Measurements from ENCODE around the gene PDE10A.

PDE10A gene

DNA sequence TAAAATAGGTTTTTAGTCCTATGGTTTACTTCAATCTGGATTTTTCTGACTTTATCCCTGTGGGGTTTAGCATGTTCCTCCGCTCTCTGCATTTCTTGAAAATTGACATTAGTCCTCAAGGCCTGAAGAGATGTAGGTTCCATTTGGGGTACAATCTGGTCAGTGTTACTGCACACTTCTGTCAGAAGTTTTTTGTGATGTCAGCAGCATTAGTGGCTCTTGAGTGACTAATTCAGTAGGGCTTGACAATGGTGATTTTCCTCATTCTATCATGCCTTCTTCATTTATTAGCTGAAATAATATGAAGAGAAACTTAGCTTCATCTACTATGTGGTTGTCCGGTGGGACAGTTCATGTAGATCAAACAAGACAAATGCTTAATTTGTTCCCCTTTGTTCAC, 114.6 kb downstream of the PDE10A start:
- no peak overlapping the region for H3K4me3 ChIP-seq (replicated peaks; ENCODE audit: insufficient read depth, low read length)
- no peak for DNase-seq (ENCODE audit: low read depth in 1 of 2, low spot score in 1 of 2)

DNA sequence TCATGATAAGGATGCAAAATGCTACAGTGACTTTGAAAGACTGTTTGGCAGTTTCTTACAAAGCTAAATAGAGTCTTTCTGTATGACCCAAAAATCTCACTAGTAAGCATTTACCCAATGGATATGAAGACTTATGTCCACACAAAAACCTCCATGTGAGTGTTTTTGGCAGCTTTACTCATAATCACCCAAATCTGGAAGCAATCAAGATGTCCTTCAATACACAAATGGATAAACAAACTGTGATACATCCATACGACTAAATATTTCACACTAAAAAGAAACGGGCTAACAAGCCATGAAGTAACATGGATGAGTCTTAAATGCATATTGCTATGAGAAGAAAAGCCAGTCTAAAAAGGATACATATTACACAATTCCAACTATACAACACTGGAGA, 117.2 kb downstream of the PDE10A start:
- no peak for DNase-seq (ENCODE audit: low read depth in 1 of 2, low spot score in 1 of 2)
- Histone ChIP-seq H3K27me3 (ENCODE audit: insufficient read depth, poor library complexity, severe bottlenecking) (no peaks in the 10 kb centered on the region), H3K27ac (replicated peaks) (no peak overlapping the region), H3K4me3 (replicated peaks; ENCODE audit: insufficient read depth, low read length) (no peak overlapping the region)
- TF ChIP-seq GABPA (IDR thresholded peaks at IDR 0.05; ENCODE audit: low read depth) (no peak), POLR2AphosphoS5 (IDR thresholded peaks at IDR 0.05; ENCODE audit: low read depth) (no peak), SPI1 (IDR thresholded peaks at IDR 0.05; ENCODE audit: borderline replicate concordance, low read depth) (no peak)
- TF ChIP-seq, protein P1, sequence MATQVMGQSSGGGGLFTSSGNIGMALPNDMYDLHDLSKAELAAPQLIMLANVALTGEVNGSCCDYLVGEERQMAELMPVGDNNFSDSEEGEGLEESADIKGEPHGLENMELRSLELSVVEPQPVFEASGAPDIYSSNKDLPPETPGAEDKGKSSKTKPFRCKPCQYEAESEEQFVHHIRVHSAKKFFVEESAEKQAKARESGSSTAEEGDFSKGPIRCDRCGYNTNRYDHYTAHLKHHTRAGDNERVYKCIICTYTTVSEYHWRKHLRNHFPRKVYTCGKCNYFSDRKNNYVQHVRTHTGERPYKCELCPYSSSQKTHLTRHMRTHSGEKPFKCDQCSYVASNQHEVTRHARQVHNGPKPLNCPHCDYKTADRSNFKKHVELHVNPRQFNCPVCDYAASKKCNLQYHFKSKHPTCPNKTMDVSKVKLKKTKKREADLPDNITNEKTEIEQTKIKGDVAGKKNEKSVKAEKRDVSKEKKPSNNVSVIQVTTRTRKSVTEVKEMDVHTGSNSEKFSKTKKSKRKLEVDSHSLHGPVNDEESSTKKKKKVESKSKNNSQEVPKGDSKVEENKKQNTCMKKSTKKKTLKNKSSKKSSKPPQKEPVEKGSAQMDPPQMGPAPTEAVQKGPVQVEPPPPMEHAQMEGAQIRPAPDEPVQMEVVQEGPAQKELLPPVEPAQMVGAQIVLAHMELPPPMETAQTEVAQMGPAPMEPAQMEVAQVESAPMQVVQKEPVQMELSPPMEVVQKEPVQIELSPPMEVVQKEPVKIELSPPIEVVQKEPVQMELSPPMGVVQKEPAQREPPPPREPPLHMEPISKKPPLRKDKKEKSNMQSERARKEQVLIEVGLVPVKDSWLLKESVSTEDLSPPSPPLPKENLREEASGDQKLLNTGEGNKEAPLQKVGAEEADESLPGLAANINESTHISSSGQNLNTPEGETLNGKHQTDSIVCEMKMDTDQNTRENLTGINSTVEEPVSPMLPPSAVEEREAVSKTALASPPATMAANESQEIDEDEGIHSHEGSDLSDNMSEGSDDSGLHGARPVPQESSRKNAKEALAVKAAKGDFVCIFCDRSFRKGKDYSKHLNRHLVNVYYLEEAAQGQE (IDR thresholded peaks at IDR 0.05; ENCODE audit: insufficient replicate concordance, low read depth): no peak
- TF ChIP-seq, protein P2, sequence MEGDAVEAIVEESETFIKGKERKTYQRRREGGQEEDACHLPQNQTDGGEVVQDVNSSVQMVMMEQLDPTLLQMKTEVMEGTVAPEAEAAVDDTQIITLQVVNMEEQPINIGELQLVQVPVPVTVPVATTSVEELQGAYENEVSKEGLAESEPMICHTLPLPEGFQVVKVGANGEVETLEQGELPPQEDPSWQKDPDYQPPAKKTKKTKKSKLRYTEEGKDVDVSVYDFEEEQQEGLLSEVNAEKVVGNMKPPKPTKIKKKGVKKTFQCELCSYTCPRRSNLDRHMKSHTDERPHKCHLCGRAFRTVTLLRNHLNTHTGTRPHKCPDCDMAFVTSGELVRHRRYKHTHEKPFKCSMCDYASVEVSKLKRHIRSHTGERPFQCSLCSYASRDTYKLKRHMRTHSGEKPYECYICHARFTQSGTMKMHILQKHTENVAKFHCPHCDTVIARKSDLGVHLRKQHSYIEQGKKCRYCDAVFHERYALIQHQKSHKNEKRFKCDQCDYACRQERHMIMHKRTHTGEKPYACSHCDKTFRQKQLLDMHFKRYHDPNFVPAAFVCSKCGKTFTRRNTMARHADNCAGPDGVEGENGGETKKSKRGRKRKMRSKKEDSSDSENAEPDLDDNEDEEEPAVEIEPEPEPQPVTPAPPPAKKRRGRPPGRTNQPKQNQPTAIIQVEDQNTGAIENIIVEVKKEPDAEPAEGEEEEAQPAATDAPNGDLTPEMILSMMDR (IDR thresholded peaks at IDR 0.05; ENCODE audit: insufficient read depth, low read length): no peak

More for the DNA sequence above, 114.6 kb downstream of the PDE10A start:
- Histone ChIP-seq H3K27me3 (ENCODE audit: insufficient read depth, poor library complexity, severe bottlenecking) (no peaks in the 10 kb centered on the region), H3K27ac (replicated peaks) (no peak overlapping the region)
- TF ChIP-seq GABPA (IDR thresholded peaks at IDR 0.05; ENCODE audit: low read depth) (no peak), SPI1 (IDR thresholded peaks at IDR 0.05; ENCODE audit: borderline replicate concordance, low read depth) (no peak), POLR2AphosphoS5 (IDR thresholded peaks at IDR 0.05; ENCODE audit: low read depth) (no peak)
- TF ChIP-seq, protein P1 (IDR thresholded peaks at IDR 0.05; ENCODE audit: insufficient replicate concordance, low read depth): no peak
- TF ChIP-seq, protein P2 (IDR thresholded peaks at IDR 0.05; ENCODE audit: insufficient read depth, low read length): no peak

GRCh38 chr6:165543781-165544180, 119.3 kb downstream of the PDE10A start:
- no peak overlapping the region for H3K27ac ChIP-seq (replicated peaks)
- DNase-seq (ENCODE audit: low read depth in 1 of 2, low spot score in 1 of 2): no peak
- TF ChIP-seq, protein P2 (IDR thresholded peaks at IDR 0.05; ENCODE audit: insufficient read depth, low read length): no peak
- TF ChIP-seq POLR2AphosphoS5 (IDR thresholded peaks at IDR 0.05; ENCODE audit: low read depth) (no peak), SPI1 (IDR thresholded peaks at IDR 0.05; ENCODE audit: borderline replicate concordance, low read depth) (no peak), GABPA (IDR thresholded peaks at IDR 0.05; ENCODE audit: low read depth) (no peak)
- TF ChIP-seq, protein P1 (IDR thresholded peaks at IDR 0.05; ENCODE audit: insufficient replicate concordance, low read depth): no peak
- no peaks in the 10 kb centered on the region for H3K27me3 ChIP-seq (ENCODE audit: insufficient read depth, poor library complexity, severe bottlenecking)
- H3K4me3 ChIP-seq (replicated peaks; ENCODE audit: insufficient read depth, low read length): no peak overlapping the region

Measured in HL-60 (cell line).